Embryonic facial prominence (tissue), 1 donor: ENCODE results near the gene ASIC3.
A peak's percentile ranks its signal among the peaks of the same experiment; 100 is the strongest.

Source experiments
- DNase-seq: peaks from one replicate; pipeline ENCODE4 v3.0.0-alpha.2; 2016; ENCODE audit errors: extremely low spot score

The ASIC3 gene

GRCh38 chr7:151070574-151070960 lies 22.2 kb downstream of the ASIC3 start:
- DNase-seq: no peak

- no peak for DNase-seq
Measured at GRCh38 chr7:151071032-151071866, 22.9 kb downstream of the ASIC3 start.

GRCh38 chr7:151073990-151074389 lies 25.7 kb downstream of the ASIC3 start:
- DNase-seq: no peak

- no peak for DNase-seq
Measured at GRCh38 chr7:151074817-151075661, 26.7 kb downstream of the ASIC3 start.

GRCh38 chr7:151075662-151075971 lies 27.3 kb downstream of the ASIC3 start:
- no peak for DNase-seq

GRCh38 chr7:151075978-151076426 lies 27.7 kb downstream of the ASIC3 start:
- DNase-seq: no peak

GRCh38 chr7:151076863-151077704 lies 28.8 kb downstream of the ASIC3 start:
- DNase-seq: no peak

- no peak for DNase-seq
Measured at GRCh38 chr7:151077705-151078232, 29.4 kb downstream of the ASIC3 start.

- DNase-seq: no peak
Measured at GRCh38 chr7:151078233-151079040, 30.1 kb downstream of the ASIC3 start.

- DNase-seq: no peak
Measured at GRCh38 chr7:151079199-151079910, 31.0 kb downstream of the ASIC3 start.

- peak; percentile 6 for DNase-seq
Measured at GRCh38 chr7:151080067-151080521, 31.8 kb downstream of the ASIC3 start.

GRCh38 chr7:151080522-151081169 lies 32.3 kb downstream of the ASIC3 start, which contains the start of gene FASTK:
FASTK (minus strand) TSS chr7:151080809; CDS start chr7:151080766, 43 bp downstream.
- peak; percentile 84 for DNase-seq

- DNase-seq: no peak
Measured at GRCh38 chr7:151081170-151082101, 33.1 kb downstream of the ASIC3 start.

GRCh38 chr7:151082141-151083070 lies 34.1 kb downstream of the ASIC3 start:
- DNase-seq: no peak

GRCh38 chr7:151083071-151083823 lies 34.9 kb downstream of the ASIC3 start, which contains the start of gene TMUB1:
TMUB1 (minus strand) TSS chr7:151083493; CDS start chr7:151082563, 930 bp downstream.
- no peak for DNase-seq

- DNase-seq: no peak
Measured at GRCh38 chr7:151083824-151084160, 35.5 kb downstream of the ASIC3 start.

GRCh38 chr7:151085329-151085690 lies 37.0 kb downstream of the ASIC3 start:
- no peak for DNase-seq
